ENCODE data around the gene B3GALT4.
"Not testable (repeated sequence)": the region's sequence is repeated elsewhere in the genome, so short reads cannot be mapped to it uniquely, and the experiment has no call there.

Gene B3GALT4

DNA sequence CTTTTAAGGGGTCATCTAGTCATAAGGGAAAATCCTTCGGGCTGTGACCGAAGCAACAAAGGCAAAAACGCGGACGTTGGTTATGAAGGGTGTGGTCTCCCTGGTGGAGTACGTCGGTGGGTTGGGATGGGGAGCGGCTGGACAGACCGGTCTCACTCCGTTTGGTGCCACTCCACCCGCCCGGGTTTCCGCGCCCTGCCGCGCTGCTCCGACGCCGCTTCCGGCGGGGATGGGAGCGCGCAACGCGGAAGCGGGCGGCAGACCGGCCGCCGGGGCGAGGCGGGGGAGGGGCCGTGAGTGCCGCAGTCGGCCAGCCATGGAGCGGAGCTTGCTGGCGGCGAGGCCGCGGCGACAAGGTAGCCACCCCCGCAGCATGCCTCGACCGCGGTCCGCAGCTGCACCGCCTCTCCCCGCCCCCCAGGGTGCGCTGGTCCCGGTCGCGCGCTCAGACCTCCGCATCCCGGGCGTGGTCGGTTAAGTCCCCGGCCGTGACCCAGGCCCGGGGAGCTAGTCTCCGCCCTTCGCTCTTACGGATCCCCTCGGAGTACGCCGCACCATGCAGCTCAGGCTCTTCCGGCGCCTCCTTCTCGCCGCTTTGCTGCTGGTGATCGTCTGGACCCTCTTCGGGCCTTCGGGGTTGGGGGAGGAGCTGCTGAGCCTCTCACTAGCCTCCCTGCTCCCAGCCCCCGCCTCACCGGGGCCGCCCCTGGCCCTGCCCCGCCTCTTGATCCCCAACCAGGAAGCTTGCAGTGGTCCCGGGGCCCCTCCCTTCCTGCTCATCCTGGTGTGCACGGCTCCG, at the start of gene B3GALT4:
Gene B3GALT4, plus strand, starts transcription at position 260 of the 799 bp plus-strand sequence. Its CDS starts 297 bp downstream, at position 557.
- DNase-seq (ENCODE audit: low read depth): peak; percentile 49

GRCh38 chr6:33235221-33235634, 41.7 kb upstream of the B3GALT4 start:
- no peak for DNase-seq (ENCODE audit: low read depth)

DNA sequence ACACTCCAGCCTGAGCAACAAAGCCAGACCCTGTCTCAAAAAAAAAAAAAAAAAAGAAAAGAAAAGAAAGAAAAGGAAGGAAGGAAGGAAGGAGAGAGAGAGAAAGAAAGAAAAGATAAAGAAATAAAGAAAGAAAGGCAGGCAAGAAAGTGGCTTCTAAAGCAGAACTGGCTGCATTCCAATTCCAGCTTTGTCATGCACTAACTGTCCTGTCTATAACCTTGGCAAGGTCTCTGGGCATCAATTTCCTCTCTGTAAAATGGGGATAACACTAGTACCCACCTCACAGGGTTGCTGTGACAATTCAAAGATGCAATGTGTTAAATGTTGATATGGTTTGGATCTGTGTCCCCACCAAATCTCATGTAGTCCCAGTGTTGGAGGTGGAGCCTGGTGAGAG, 40.6 kb upstream of the B3GALT4 start:
- no peak for DNase-seq (ENCODE audit: low read depth)

- DNase-seq (ENCODE audit: low read depth): no peak
Measured at GRCh38 chr6:33236852-33237251, 40.1 kb upstream of the B3GALT4 start.

DNA sequence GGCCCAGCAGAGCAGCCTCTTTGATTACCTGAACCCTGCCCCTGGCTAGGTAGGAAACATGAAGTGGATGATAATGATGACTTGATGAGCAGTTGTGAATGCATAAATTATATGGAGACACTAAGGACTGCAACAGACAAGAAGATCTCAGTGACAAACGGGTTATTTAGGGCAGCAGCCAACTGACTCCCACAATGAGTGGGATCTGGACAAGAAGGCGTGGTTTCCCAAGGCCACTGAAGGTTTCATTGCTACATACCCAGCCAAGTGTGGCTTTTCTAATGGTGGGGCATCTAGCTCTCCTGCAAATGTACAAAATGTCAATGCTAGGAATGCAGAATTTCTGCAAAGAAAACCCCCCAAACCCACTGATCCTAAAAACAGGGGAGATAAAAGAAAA, 39.2 kb upstream of the B3GALT4 start:
- DNase-seq (ENCODE audit: low read depth): no peak

- DNase-seq (ENCODE audit: low read depth): no peak
Measured at GRCh38 chr6:33241968-33242367, 35.0 kb upstream of the B3GALT4 start.

DNA sequence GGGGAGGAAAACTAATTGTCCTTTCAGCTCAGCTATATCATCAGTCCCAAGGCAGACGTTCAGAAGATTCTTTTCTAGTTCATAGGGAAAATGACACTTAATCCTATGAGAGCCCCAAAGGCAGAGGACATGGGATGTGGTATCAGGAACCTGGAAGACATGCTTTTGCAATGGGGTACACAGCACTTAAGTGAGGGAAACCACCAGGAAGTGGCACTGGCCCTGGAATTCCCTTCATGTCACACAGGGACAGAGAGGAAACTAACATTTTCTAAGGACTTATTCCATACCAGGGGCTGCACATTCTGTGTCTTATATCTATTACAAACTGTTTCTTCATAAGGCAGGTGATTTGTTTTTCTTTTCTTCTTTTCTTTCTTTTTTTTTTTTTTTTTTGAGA, 33.4 kb upstream of the B3GALT4 start:
- no peak for DNase-seq (ENCODE audit: low read depth)

- peak; percentile 88 for DNase-seq (ENCODE audit: low read depth)
Measured at GRCh38 chr6:33247977-33248642, 28.8 kb upstream of the B3GALT4 start.

GRCh38 chr6:33248643-33248931, 28.3 kb upstream of the B3GALT4 start:
- peak; percentile 6 for DNase-seq (ENCODE audit: low read depth)

DNA sequence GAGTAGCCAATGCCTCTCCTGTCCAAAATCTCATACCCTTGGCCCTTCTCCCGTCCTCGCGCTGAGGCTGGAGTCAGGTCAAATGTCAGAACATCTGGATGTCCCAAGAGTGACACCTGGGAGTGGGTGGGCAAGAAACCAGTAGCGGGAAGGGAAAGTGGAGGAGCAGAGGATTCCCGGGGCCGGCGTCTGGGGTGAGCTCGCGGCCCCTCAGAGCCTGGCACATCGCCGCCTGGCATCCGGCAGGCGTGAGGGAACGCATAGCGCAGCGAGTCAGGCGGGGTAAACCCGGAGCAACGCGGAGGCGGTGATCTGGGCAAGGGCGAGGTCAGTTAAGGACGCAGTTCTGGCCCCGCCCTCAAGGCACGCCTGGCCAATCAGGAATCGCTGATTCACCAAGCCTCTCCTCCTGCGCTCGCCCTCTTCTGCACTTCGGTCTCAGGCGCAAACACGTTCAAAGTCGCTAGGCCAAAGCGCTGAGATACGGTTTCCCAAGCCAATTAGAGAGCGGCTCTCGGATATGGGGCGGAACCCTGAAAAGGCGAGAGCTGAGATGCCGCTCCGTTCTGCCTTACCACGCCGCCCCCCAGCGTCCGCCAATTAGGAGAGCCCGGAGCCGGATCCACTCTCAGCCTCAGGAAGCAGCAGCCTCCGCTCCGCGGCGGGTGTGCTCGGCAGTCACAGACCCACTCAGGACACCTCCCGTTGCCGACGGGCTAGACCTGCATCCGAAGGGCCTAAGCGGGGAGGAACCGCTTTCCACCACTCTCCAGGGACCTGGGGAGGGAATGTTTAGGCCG, 27.8 kb upstream of the B3GALT4 start:
- peak; percentile 88 for DNase-seq (ENCODE audit: low read depth)

GRCh38 chr6:33249732-33250630, 26.9 kb upstream of the B3GALT4 start:
- DNase-seq (ENCODE audit: low read depth): no peak

DNA sequence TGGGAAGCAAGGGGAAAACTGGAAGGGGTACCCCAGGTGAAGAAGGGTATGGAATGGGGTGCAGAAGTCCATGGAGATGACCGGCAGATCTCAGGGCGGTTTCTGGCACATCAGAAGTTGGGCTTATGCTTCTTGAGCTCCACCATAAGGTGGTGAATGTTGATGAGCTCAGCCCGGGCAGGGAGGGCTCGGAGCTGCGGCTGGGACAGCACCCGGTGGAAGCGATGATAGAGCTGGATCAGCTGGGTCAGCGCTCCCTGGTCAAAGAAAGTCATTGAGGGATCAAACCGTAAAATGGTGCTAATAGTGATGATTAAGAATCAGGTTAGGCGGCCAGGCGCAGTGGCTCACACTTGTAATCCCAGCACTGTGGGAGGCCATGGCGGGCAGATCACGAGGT, 26.2 kb upstream of the B3GALT4 start:
- DNase-seq (ENCODE audit: low read depth): no peak

DNA sequence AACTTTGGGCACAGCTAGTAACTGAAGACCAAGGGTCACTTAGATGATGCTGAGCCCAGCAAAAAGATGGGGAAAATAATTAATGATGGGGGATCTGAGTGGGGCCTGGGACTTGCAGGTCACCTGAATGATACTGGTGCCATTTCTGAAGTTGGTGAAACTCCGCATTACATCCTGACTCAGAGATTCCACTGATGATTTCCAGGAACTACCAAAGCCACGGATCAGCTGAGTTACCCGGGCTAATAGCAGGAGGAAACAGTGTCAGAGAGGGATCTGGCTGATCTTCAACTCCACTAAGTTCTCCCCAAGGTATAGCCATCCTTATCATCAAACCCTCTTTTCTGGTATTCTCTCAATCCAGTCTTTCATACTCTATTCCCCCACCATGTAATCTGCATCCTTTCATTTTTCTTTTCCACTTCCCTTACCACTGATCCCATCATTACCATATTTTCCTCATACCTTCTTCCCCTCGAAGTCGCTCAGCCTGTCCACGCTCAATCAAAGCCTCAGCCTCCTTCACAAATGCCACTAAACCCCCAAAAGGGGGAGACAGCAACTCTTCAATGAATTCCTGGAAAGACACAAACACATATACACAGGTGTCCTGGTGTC, 25.4 kb upstream of the B3GALT4 start:
- no peak for DNase-seq (ENCODE audit: low read depth)

- no peak for DNase-seq (ENCODE audit: low read depth)
Measured at GRCh38 chr6:33252759-33253158, 24.2 kb upstream of the B3GALT4 start.

DNA sequence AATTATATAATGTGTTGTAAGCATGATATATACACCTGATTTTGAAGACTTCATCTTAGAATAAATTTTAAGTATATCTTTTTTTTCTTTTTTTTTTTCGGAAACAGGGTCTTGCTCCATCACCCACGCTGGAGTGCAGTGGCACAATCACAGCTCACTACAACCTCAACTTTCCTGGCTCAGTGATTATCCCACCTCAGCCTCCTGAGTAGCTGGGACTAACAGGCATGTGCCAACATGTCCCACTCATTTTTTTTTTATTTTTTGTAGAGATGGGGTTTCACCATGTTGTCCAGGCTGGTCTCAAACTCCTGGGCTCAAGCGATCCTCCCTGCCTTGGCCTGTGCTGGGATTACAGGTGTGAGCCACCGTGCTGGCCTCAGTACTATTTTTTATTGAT, 22.3 kb upstream of the B3GALT4 start:
- DNase-seq (ENCODE audit: low read depth): no peak

DNA sequence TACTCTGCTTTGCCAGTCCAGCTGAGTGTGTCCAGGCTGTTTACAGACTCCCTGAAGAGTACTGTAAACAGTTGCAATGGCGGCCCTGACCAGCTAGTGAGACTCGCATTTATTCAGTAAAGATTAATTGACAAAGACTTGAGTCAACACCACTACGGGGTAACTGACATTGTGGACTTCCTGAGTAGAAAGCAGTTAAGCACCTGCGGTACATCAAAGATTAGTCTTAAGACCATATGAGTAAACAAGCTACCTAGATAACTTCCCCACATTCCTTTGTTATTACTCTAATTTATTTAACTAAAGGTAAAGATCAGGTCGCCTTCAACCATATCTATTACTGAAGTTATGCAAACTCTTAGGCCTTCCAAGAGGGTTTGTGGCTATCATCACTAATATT, 17.9 kb upstream of the B3GALT4 start:
- DNase-seq (ENCODE audit: low read depth): no peak

GRCh38 chr6:33262490-33262889, 14.4 kb upstream of the B3GALT4 start:
- DNase-seq (ENCODE audit: low read depth): not testable (repeated sequence)

GRCh38 chr6:33264015-33264414, 12.9 kb upstream of the B3GALT4 start:
- no peak for DNase-seq (ENCODE audit: low read depth)

DNA sequence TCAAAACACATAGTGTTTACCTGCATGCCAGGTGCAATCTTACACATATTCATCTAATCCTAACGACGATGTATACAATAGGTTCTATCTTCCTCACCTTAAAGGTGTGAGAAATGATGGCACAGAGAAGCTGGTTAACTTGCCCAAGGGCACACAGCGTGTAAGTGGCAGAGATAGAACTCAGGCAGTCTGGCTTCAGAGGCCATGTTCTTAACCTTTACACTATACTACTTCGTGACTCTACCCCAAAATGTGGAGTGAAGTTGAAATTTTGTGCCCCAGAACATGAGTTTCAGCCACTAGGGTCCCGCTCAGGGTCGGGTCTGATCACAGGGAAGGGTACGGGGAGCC, 5.8 kb upstream of the B3GALT4 start:
- no peak for DNase-seq (ENCODE audit: low read depth)

- peak; percentile 88 for DNase-seq (ENCODE audit: low read depth)
Measured at GRCh38 chr6:33271468-33272274, 5.3 kb upstream of the B3GALT4 start, which contains the start of the genes RPS18 and VPS52. TSS of gene RPS18 (plus strand) at chr6:33272075. CDS start at chr6:33272120, 45 bp downstream. TSS of gene VPS52 (minus strand) at chr6:33271876. CDS start at chr6:33271675, 201 bp downstream.
